HL-60/S4 treated with retinoic acid at 250 ng/mL for 4 days and 3 days (cell line): ENCODE results near the gene MMP27.

Source experiments
- in situ Hi-C: fragments of 300-500 bp; cut with MboI; formaldehyde crosslinking; loops from 2 replicates; pipeline ENCODE4 v1.7.0; 2022; ENCODE audit warnings: low sequenced_read_pairs

MMP27 gene

GRCh38 chr11:102705626-102706025 is at the start of gene MMP27:
MMP27 (minus strand) TSS chr11:102705769; CDS start chr11:102705714, 55 bp downstream.
- in situ Hi-C loops, result no loop called here

- in situ Hi-C loops, result no loop called here
Observed at GRCh38 chr11:102753267-102753666, 47.7 kb upstream of the MMP27 start.

GRCh38 chr11:102751673-102752072 is 46.1 kb upstream of the MMP27 start:
- in situ Hi-C loops, result no loop called here

GRCh38 chr11:102749101-102749722 is 43.6 kb upstream of the MMP27 start:
- in situ Hi-C loops, result loop anchor here (25.0 kb wide), 1 partner anchor 188 kb away; no protein-coding TSS in a partner anchor

GRCh38 chr11:102746746-102747578 is 41.4 kb upstream of the MMP27 start:
- in situ Hi-C loops, result loop anchor here (25.0 kb wide), 1 partner anchor 190 kb away; no protein-coding TSS in a partner anchor

GRCh38 chr11:102734650-102735049 is 29.1 kb upstream of the MMP27 start:
- in situ Hi-C loops, result loop anchor here (25.0 kb wide), 1 partner anchor 203 kb away; no protein-coding TSS in a partner anchor

- in situ Hi-C loops, result loop anchor here (25.0 kb wide), 1 partner anchor 204 kb away; no protein-coding TSS in a partner anchor
Observed at GRCh38 chr11:102733232-102733875, 27.8 kb upstream of the MMP27 start.

GRCh38 chr11:102730944-102731343 is 25.4 kb upstream of the MMP27 start:
- in situ Hi-C loops, result loop anchor here (25.0 kb wide), 1 partner anchor 206 kb away; no protein-coding TSS in a partner anchor

GRCh38 chr11:102729849-102730815 is 24.6 kb upstream of the MMP27 start:
- in situ Hi-C loops, result loop anchor here (25.0 kb wide), 1 partner anchor 207 kb away; no protein-coding TSS in a partner anchor

GRCh38 chr11:102727890-102728289 is 22.3 kb upstream of the MMP27 start:
- in situ Hi-C loops, result loop anchor here (25.0 kb wide), 1 partner anchor 209 kb away; no protein-coding TSS in a partner anchor

GRCh38 chr11:102724904-102725500 is 19.4 kb upstream of the MMP27 start, which contains the start of gene MMP8:
MMP8 (minus strand) TSS chr11:102724954; CDS start chr11:102724855, 99 bp downstream.
- in situ Hi-C loops, result loop anchor here (25.0 kb wide), 1 partner anchor 212 kb away; no protein-coding TSS in a partner anchor

- in situ Hi-C loops, result no loop called here
Observed at GRCh38 chr11:102722821-102723220, 17.3 kb upstream of the MMP27 start.

- in situ Hi-C loops, result no loop called here
Observed at GRCh38 chr11:102719620-102720277, 14.2 kb upstream of the MMP27 start.

- in situ Hi-C loops, result no loop called here
Observed at GRCh38 chr11:102717280-102717679, 11.7 kb upstream of the MMP27 start.

GRCh38 chr11:102716527-102716926 is 11.0 kb upstream of the MMP27 start:
- in situ Hi-C loops, result no loop called here

- in situ Hi-C loops, result no loop called here
Observed at GRCh38 chr11:102712137-102712536, 6.6 kb upstream of the MMP27 start.

GRCh38 chr11:102709201-102709945 is 3.8 kb upstream of the MMP27 start:
- in situ Hi-C loops, result no loop called here

GRCh38 chr11:102708654-102709053 is 3.1 kb upstream of the MMP27 start:
- in situ Hi-C loops, result no loop called here
